Measurements from ENCODE around the gene MYH9.
A peak's percentile ranks its signal among the peaks of the same experiment; 100 is the strongest.

MYH9 gene

DNA sequence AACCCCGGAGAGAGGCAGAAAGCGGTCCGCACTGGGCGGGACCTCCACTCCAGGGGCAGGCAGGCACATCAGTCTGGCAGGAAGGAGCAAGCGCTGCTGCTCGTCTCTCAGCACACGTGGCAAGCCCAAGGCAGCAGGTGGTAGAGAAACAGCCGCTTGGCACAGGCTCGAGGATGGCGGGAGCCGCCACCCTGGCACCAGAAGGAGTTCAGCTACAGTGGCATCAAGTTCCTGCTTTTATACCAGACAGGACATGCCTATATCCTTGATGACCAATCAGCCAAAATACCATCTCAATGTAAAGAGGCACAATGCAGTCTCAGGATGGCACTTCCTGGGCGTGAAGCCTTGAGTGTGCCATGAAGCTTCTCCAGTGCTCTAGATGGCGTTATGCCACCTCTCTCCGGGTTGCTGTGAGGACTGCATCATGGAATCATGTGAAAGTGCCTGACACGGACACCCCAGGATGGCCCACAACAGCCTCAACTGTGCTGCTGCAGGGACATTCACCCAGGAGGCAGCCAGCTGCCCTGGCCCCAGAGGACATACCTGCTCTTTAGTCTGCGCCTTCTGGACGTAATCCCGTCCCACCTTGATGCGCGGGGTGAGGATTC is 70.0 kb downstream of the MYH9 start:
- H3K9me3 Mint-ChIP-seq: no peaks in the 10 kb centered on the region
- ATAC-seq: no peak
- H3K4me1 Mint-ChIP-seq: no peaks in the 10 kb centered on the region
- no peak overlapping the region for H3K4me3 Mint-ChIP-seq
- H3K27ac Mint-ChIP-seq: peak overlapping the region; percentile 14
- peaks cover 65% of the 10 kb centered on the region for H3K36me3 Mint-ChIP-seq
- no peaks in the 10 kb centered on the region for H3K27me3 Mint-ChIP-seq

- H3K4me1 Mint-ChIP-seq: no peaks in the 10 kb centered on the region
- H3K27ac Mint-ChIP-seq: no peak overlapping the region
- H3K4me3 Mint-ChIP-seq: no peak overlapping the region
- H3K9me3 Mint-ChIP-seq: no peaks in the 10 kb centered on the region
- H3K36me3 Mint-ChIP-seq: peaks cover 71% of the 10 kb centered on the region
- no peak for ATAC-seq
- H3K27me3 Mint-ChIP-seq: no peaks in the 10 kb centered on the region
Measured at GRCh38 chr22:36316419-36316818, 71.3 kb downstream of the MYH9 start.

DNA sequence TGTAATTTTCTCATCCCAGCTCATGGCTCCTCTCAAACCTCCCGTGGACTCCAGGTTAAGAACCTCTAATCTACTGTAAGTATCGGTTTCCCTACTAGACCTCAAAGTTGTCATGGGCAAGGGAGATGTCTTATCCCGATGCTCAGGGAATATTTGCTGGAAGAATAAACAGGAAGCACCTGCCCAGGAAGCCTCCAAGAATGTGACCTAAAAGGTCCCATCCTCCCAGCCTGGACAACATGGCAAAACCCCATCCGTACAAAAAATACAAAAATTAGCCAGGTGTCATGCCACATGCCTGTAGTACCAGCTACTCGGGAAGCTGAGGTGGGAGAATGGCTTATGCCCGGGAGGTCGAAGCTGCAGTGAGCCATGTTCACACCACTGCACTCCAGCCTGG is 72.4 kb downstream of the MYH9 start:
- no peak for ATAC-seq
- no peaks in the 10 kb centered on the region for H3K4me1 Mint-ChIP-seq
- H3K27ac Mint-ChIP-seq: peak overlapping the region; percentile 10
- peaks cover 66% of the 10 kb centered on the region for H3K36me3 Mint-ChIP-seq
- no peak overlapping the region for H3K4me3 Mint-ChIP-seq
- H3K27me3 Mint-ChIP-seq: no peaks in the 10 kb centered on the region
- no peaks in the 10 kb centered on the region for H3K9me3 Mint-ChIP-seq

DNA sequence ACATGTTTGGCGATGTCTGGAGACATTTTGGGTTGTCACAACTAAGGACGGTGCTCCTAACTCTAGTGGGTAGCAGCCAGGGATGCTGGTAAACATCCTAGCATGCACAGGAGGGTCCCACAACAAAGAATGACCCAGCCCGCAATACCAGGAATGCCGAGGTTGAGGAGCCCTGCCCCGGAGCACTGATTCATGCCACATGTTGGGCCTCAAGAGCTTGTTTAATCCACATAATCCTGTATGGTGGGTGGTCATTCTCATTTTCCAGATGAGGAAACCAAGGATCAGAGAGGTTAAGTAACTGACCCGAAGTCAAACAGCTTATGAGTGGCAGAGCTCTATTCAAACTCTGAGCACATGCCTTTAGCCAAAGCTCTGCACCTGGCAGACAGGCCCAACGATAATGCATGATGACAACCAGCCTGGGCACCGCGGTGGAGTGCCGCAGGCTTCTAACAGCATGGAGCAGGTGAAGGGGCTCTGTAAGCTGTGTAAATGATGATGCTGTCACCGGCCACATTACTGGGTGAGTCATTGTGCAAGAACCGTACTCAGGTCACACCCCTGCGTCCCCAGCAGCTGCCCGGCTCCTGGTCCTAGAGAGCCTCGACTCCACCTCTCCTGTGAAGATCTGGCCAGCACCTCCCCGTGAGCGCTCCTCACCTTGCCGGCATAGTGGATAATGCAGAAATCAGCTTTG is 76.2 kb downstream of the MYH9 start:
- H3K4me1 Mint-ChIP-seq: peaks cover 8% of the 10 kb centered on the region

DNA sequence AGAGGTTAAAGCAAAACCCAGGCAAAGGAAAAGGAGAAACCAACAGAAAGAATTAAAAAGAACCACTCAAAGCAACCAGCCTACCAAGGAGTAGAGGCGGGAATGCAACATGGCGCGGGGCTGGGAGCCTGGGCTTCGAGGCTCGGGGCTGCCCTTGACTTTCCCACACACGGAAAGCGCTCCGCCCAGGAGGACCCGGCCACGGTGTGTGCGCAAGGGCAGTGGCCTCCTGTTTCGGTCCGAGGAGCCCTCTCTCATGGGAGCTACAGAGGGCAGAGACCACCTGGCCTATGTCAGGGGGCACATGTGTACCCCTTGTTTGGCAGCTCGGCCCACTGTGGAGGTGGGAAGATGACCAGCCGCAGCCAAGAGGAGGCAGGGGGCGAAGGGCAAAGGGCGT is 78.9 kb downstream of the MYH9 start:
- no peaks in the 10 kb centered on the region for H3K9me3 Mint-ChIP-seq
- ATAC-seq: no peak
- no peaks in the 10 kb centered on the region for H3K27me3 Mint-ChIP-seq
- peaks cover 15% of the 10 kb centered on the region for H3K4me1 Mint-ChIP-seq
- H3K4me3 Mint-ChIP-seq: no peak overlapping the region
- H3K36me3 Mint-ChIP-seq: peaks cover 72% of the 10 kb centered on the region
- peak overlapping the region; percentile 41 for H3K27ac Mint-ChIP-seq

More for the DNA sequence above, 76.2 kb downstream of the MYH9 start:
- H3K27me3 Mint-ChIP-seq: no peaks in the 10 kb centered on the region
- no peak overlapping the region for H3K27ac Mint-ChIP-seq
- ATAC-seq: no peak
- no peaks in the 10 kb centered on the region for H3K9me3 Mint-ChIP-seq
- no peak overlapping the region for H3K4me3 Mint-ChIP-seq
- peaks cover 61% of the 10 kb centered on the region for H3K36me3 Mint-ChIP-seq

DNA sequence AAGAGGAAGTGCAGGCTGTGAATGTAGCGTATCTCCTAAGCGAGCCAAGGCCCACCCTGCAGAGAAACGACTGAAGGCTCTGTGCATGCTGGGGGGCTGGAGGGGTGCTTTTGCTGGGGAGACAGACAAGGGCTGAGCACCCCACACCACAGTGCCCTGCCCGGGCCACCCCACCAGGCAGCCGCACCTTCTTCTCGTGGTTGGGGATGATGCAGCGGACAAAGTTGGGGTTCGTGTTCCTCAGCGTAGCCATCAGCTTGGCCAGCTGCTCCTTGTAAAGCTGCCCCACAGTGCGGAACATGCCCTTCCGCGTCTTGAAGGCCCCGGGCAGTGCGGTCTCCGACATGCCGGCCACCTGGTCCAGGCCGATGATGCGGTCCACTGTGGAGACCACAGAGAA is 81.5 kb downstream of the MYH9 start:
- Mint-ChIP-seq H3K27ac (no peak overlapping the region), H3K4me3 (no peak overlapping the region)

GRCh38 chr22:36305813-36306212 is 82.0 kb downstream of the MYH9 start:
- peaks cover 32% of the 10 kb centered on the region for H3K4me1 Mint-ChIP-seq
- H3K9me3 Mint-ChIP-seq: no peaks in the 10 kb centered on the region
- no peak for ATAC-seq
- H3K27ac Mint-ChIP-seq: no peak overlapping the region
- no peaks in the 10 kb centered on the region for H3K27me3 Mint-ChIP-seq
- no peak overlapping the region for H3K4me3 Mint-ChIP-seq
- peaks cover 71% of the 10 kb centered on the region for H3K36me3 Mint-ChIP-seq

More for the DNA sequence above, 81.5 kb downstream of the MYH9 start:
- Mint-ChIP-seq H3K4me1 (peaks cover 28% of the 10 kb centered on the region), H3K9me3 (no peaks in the 10 kb centered on the region), H3K27me3 (no peaks in the 10 kb centered on the region), H3K36me3 (peaks cover 66% of the 10 kb centered on the region)
- no peak for ATAC-seq

- Mint-ChIP-seq H3K4me1 (peaks cover 33% of the 10 kb centered on the region), H3K9me3 (no peaks in the 10 kb centered on the region), H3K27ac (peak overlapping the region; percentile 54), H3K27me3 (no peaks in the 10 kb centered on the region), H3K36me3 (peaks cover 75% of the 10 kb centered on the region), H3K4me3 (no peak overlapping the region)
- ATAC-seq: no peak
Measured at GRCh38 chr22:36304429-36304828, 83.3 kb downstream of the MYH9 start.

GRCh38 chr22:36303874-36304273 is 83.9 kb downstream of the MYH9 start:
- Mint-ChIP-seq H3K4me1 (peaks cover 31% of the 10 kb centered on the region), H3K4me3 (no peak overlapping the region), H3K27ac (peak overlapping the region; percentile 54), H3K36me3 (peaks cover 74% of the 10 kb centered on the region), H3K27me3 (no peaks in the 10 kb centered on the region), H3K9me3 (no peaks in the 10 kb centered on the region)
- ATAC-seq: no peak

- peaks cover 25% of the 10 kb centered on the region for H3K4me1 Mint-ChIP-seq
- H3K4me3 Mint-ChIP-seq: no peak overlapping the region
- no peak overlapping the region for H3K27ac Mint-ChIP-seq
- H3K27me3 Mint-ChIP-seq: no peaks in the 10 kb centered on the region
- H3K36me3 Mint-ChIP-seq: peaks cover 68% of the 10 kb centered on the region
- no peaks in the 10 kb centered on the region for H3K9me3 Mint-ChIP-seq
- no peak for ATAC-seq
Measured at GRCh38 chr22:36303115-36303467, 84.7 kb downstream of the MYH9 start.

GRCh38 chr22:36302439-36303114 is 85.2 kb downstream of the MYH9 start:
- ATAC-seq: no peak

DNA sequence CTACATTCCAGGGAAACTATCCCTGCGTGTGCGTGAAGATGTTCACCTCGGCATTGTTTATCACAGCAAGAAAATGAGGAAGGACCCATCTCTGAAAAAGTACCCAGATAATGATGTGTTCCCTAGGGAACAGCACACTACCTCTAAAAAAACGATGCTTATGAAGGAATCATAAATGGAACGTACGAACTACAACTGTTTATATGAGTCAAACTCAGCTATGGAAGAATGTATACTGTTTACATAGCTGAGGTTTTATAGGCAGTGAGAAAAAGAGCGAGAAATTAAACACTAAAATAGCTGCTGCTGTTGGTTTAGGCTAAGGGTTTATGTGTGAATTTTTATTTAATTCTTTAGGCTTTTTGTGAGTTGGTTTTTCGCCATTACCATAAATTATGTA is 85.9 kb downstream of the MYH9 start:
- no peak overlapping the region for H3K4me3 Mint-ChIP-seq

More at GRCh38 chr22:36302439-36303114, 85.2 kb downstream of the MYH9 start:
- peak overlapping the region; percentile 80 for H3K27ac Mint-ChIP-seq
- H3K36me3 Mint-ChIP-seq: peaks cover 73% of the 10 kb centered on the region
- peaks cover 25% of the 10 kb centered on the region for H3K4me1 Mint-ChIP-seq
- H3K9me3 Mint-ChIP-seq: no peaks in the 10 kb centered on the region
- H3K27me3 Mint-ChIP-seq: no peaks in the 10 kb centered on the region
- no peak overlapping the region for H3K4me3 Mint-ChIP-seq

GRCh38 chr22:36301384-36301828 is 86.4 kb downstream of the MYH9 start:
- ATAC-seq: peak; percentile 93
- no peak overlapping the region for H3K4me3 Mint-ChIP-seq

More for the DNA sequence above, 85.9 kb downstream of the MYH9 start:
- H3K9me3 Mint-ChIP-seq: no peaks in the 10 kb centered on the region
- peak overlapping the region; percentile 80 for H3K27ac Mint-ChIP-seq
- peaks cover 74% of the 10 kb centered on the region for H3K36me3 Mint-ChIP-seq
- H3K27me3 Mint-ChIP-seq: no peaks in the 10 kb centered on the region
- ATAC-seq: no peak
- H3K4me1 Mint-ChIP-seq: peaks cover 25% of the 10 kb centered on the region

DNA sequence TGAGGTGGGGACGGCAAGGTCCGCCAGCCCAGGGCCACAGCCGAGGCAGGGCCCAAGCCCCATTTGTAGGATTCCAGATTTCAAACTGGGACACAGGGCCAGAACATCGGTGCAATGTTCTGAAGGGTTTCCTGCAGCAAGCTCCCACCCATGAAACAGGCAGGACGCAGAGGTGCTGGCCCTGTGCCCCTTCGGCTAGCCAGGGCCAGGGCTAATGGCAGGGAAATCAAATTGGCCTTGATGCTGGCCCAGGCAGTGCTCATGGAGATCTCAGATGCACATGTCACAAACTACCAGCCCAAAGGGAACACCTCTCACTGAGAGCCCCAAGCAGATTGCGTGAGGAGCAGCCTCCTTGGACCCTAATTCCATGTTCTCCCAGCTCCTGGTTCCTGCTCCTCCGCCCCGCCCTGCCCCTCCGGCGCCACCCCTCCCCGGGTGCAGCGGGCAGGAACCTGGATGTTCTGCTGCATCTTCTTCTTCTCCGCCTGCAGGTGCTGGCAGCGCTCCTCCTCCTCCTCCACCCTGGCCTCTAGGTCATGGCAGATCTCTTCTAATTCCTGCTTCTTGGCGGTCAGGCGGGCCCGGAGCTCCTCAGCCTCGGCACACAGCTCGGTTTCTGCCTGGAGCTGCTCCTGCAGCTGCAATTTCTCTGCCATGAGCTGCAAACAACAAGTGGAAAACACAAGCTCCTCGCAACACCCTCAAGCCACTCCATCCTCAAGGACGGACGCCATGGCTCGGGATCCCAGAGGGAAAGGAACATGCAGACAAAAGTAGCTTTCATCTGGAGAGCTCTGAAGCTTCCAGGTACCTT is 87.2 kb downstream of the MYH9 start:
- Mint-ChIP-seq H3K4me1 (peaks cover 25% of the 10 kb centered on the region), H3K9me3 (no peaks in the 10 kb centered on the region), H3K4me3 (no peak overlapping the region), H3K36me3 (peaks cover 71% of the 10 kb centered on the region), H3K27me3 (no peaks in the 10 kb centered on the region), H3K27ac (peak overlapping the region; percentile 80)
- ATAC-seq: no peak

More at GRCh38 chr22:36301384-36301828, 86.4 kb downstream of the MYH9 start:
- H3K4me1 Mint-ChIP-seq: peaks cover 25% of the 10 kb centered on the region
- peak overlapping the region; percentile 80 for H3K27ac Mint-ChIP-seq
- no peaks in the 10 kb centered on the region for H3K27me3 Mint-ChIP-seq
- no peaks in the 10 kb centered on the region for H3K9me3 Mint-ChIP-seq
- H3K36me3 Mint-ChIP-seq: peaks cover 72% of the 10 kb centered on the region

DNA sequence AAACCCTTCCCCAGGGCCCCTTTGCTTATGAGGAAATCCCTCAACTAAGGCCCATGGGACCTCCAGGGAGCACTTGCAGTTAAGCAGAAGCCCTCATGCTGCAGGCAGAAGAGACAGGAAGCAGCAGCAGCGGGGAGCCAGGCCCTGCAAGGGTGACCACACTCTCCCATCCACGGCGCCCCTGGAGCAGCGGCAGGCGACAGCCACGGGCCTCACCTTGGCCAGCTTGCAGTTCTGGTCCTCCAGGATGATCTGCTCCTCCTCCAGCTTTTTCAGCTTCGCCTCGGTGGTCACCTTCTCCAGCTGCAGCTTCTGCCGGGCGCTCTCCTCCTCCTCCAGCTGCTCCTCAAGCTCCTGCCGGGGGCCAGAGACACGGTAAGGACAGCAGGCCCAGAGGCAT is 87.9 kb downstream of the MYH9 start:
- Mint-ChIP-seq H3K27ac (peak overlapping the region; percentile 51), H3K36me3 (peaks cover 70% of the 10 kb centered on the region), H3K4me3 (no peak overlapping the region), H3K4me1 (peaks cover 25% of the 10 kb centered on the region), H3K27me3 (no peaks in the 10 kb centered on the region), H3K9me3 (no peaks in the 10 kb centered on the region)
- no peak for ATAC-seq

Measured in stimulated activated memory B cell treated with anti-CD40 and anti-IgM and Interleukin-4, amounts not matched to agents 10 μg/mL and 1 μg/mL and 100 μg/mL, for 72 hours (primary cell).